Measurements from ENCODE around the gene RPTOR. TPM values are rescaled to one million over a fixed set of nuclear protein-coding genes. Genes with fewer than 3 reads are reported as not detected.

The RPTOR gene
- total RNA-seq, 1 experiment from 2014 or later = 25.1 TPM

- Histone ChIP-seq H3K4me2 (ENCODE audit: insufficient read depth, insufficient read length, low read length) (no peak overlapping the region), H3K4ac (ENCODE audit: low read depth, low read length) (no peak overlapping the region), H3K56ac (ENCODE audit: insufficient read length, low read depth, low read length) (no peak overlapping the region), H3T11ph (ENCODE audit: low read length) (no peak overlapping the region), H2BK120ac (ENCODE audit: low read depth, low read length, poor library complexity, severe bottlenecking) (no peak overlapping the region), H2BK12ac (ENCODE audit: insufficient read length, low read depth, low read length) (no peak overlapping the region), H3K23me2 (ENCODE audit: insufficient read length, low read depth, low read length, poor library complexity, severe bottlenecking) (peaks cover 10% of the 10 kb centered on the region), H4K5ac (ENCODE audit: insufficient read length, low read depth, low read length) (no peak overlapping the region), H4K91ac (ENCODE audit: insufficient read length, low read depth, low read length) (no peak overlapping the region), H3K79me1 (ENCODE audit: insufficient read depth, low read depth, low read length, poor library complexity, severe bottlenecking) (no peaks in the 10 kb centered on the region), H3K9me3 (ENCODE audit: control insufficient read depth, low read depth, low read length) (no peaks in the 10 kb centered on the region), H4K8ac (replicated peaks; ENCODE audit: insufficient read length, low read depth, low read length) (no peak overlapping the region), H2BK15ac (ENCODE audit: low read depth, low read length) (no peak overlapping the region), H3K18ac (ENCODE audit: insufficient read length, low read depth, low read length) (no peak overlapping the region), H4K20me1 (ENCODE audit: control insufficient read depth, insufficient read depth, insufficient read length) (no peaks in the 10 kb centered on the region), H3K27ac (ENCODE audit: insufficient read length, low read depth, low read length) (no peak overlapping the region), H3K27me3 (ENCODE audit: insufficient read depth, low read length) (no peaks in the 10 kb centered on the region), H2AFZ (ENCODE audit: low read length) (no peak overlapping the region), H3K9ac (ENCODE audit: extremely low read depth, insufficient read length, low read length) (no peak overlapping the region), H2BK20ac (ENCODE audit: low read depth, low read length, poor library complexity, severe bottlenecking) (no peak overlapping the region), H3K79me2 (ENCODE audit: insufficient read depth, low read length) (no peaks in the 10 kb centered on the region), H3K23ac (ENCODE audit: insufficient read length, low read depth, low read length) (no peak overlapping the region), H2BK5ac (ENCODE audit: insufficient read length, low read length) (no peak overlapping the region), H2AK5ac (ENCODE audit: insufficient read length, low read length) (no peak overlapping the region), H3K14ac (ENCODE audit: insufficient read depth, low read length) (no peak overlapping the region), H3K4me1 (ENCODE audit: insufficient read depth, low read length) (no peaks in the 10 kb centered on the region)
- Mint-ChIP-seq H3K27me3 (ENCODE audit: low read depth) (peaks cover 39% of the 10 kb centered on the region), H3K9me3 (no peaks in the 10 kb centered on the region), H3K36me3 (ENCODE audit: insufficient read depth in 1 of 3, low read depth in 3 of 3) (peaks cover 0 to 2% (median 0%) of the 10 kb centered on the region in 3 experiments; a peak in 2 of 7 replicates), H3K4me1 (peaks cover 13 to 18% of the 10 kb centered on the region in 2 experiments), H3K4me3 (no peak overlapping the region), H3K27ac (no peak overlapping the region)
- DNase-seq = no peak
- WGBS (ENCODE audit: extremely low coverage, insufficient read length, low lambda C conversion rate) = no CpG with 5 or more reads among the region's 11 CpGs
- no peak for TF ChIP-seq CTCF (conservative IDR thresholded peaks at IDR 0.05)
These were observed 444.9 kb downstream of the RPTOR start for GRCh38 chr17:80989586-80989913.

Measured in H9 (cell line).